ENCODE measurements around the gene COL17A1.

DNA sequence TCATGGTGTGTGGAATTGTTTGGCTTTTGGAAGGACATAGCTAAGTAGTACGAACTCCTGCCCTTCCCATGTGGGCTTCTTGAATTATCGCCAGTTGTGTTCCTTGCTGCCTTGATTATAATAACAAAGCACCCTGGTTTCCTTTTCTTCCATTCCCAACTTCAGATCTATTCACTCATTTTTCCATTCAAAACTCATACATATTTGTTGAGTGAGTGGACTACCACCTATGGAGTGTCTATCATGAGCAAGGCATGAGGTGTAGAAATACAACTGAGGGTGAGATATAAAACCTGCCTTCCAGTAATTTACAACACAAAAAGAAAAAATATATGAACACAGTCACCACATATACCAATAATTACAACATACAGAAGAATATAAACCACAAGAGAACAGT lies 4.9 kb upstream of the COL17A1 start:
- TF ChIP-seq, protein P1, sequence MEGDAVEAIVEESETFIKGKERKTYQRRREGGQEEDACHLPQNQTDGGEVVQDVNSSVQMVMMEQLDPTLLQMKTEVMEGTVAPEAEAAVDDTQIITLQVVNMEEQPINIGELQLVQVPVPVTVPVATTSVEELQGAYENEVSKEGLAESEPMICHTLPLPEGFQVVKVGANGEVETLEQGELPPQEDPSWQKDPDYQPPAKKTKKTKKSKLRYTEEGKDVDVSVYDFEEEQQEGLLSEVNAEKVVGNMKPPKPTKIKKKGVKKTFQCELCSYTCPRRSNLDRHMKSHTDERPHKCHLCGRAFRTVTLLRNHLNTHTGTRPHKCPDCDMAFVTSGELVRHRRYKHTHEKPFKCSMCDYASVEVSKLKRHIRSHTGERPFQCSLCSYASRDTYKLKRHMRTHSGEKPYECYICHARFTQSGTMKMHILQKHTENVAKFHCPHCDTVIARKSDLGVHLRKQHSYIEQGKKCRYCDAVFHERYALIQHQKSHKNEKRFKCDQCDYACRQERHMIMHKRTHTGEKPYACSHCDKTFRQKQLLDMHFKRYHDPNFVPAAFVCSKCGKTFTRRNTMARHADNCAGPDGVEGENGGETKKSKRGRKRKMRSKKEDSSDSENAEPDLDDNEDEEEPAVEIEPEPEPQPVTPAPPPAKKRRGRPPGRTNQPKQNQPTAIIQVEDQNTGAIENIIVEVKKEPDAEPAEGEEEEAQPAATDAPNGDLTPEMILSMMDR (conservative IDR thresholded peaks at IDR 0.05; ENCODE audit: low read depth, low read length) = no peak
- TF ChIP-seq EZH2 (IDR thresholded peaks at IDR 0.05; ENCODE audit: low read length, unreplicated experiment) = no peak
- TF ChIP-seq EZH2phosphoT487 (IDR thresholded peaks at IDR 0.05; ENCODE audit: borderline replicate concordance, low read length) = no peak
